Measurements from ENCODE around the gene TMSB10. TPM values are rescaled to one million over a fixed set of nuclear protein-coding genes. Genes with fewer than 3 reads are reported as not detected.

Gene TMSB10
- polyA plus RNA-seq, 1 donor (not counting 4 experiments of a cell fraction or from before 2014, with no cell fraction given): 3,595 TPM

GRCh38 chr2:84894758-84895520, 10.5 kb upstream of the TMSB10 start:
- no peak overlapping the region for H3K4me3 ChIP-seq (ENCODE audit: control insufficient read depth in 2 of 3, extremely low read depth in 1 of 3, insufficient read depth in 2 of 3, low read depth in 1 of 3, low read length in 3 of 3)
- H3K4me1 ChIP-seq (ENCODE audit: control insufficient read depth, extremely low read depth, insufficient read depth, low read length): peaks cover 23% of the 10 kb centered on the region
- no peaks in the 10 kb centered on the region for H3K79me2 ChIP-seq (ENCODE audit: control insufficient read depth, insufficient read depth, low read length)
- H3K4me2 ChIP-seq (ENCODE audit: control insufficient read depth, extremely low read depth, insufficient read depth, low read depth, low read length): no peak overlapping the region
- no peaks in the 10 kb centered on the region for H3K27me3 ChIP-seq (ENCODE audit: control insufficient read depth, extremely low read depth, insufficient read depth, low read length)
- H3K9me1 ChIP-seq (ENCODE audit: control insufficient read depth, extremely low read depth, insufficient read depth, low read length): no peaks in the 10 kb centered on the region
- no peak for DNase-seq (ENCODE audit: low read depth, low spot score)
- H3K9me3 ChIP-seq (ENCODE audit: control insufficient read depth, low read depth, low read length): no peaks in the 10 kb centered on the region
- H2AFZ ChIP-seq (ENCODE audit: control insufficient read depth, low read length): no peak overlapping the region
- no peaks in the 10 kb centered on the region for H3K36me3 ChIP-seq (ENCODE audit: control insufficient read depth in 2 of 2, extremely low read depth in 1 of 2, insufficient read depth in 2 of 2, low read length in 2 of 2)
- no peak overlapping the region for H3K9ac ChIP-seq (ENCODE audit: control insufficient read depth, extremely low read depth, insufficient read depth, low read length)
- dilution Hi-C loops (cut with MboI; ENCODE audit: extremely low pct_ligation_motif_present, low sequenced_read_pairs): no loop called here
- peak; percentile 41 for FAIRE-seq
- no peak overlapping the region for H3K27ac ChIP-seq (ENCODE audit: control insufficient read depth, insufficient read depth, low read length)
- H4K20me1 ChIP-seq (ENCODE audit: control insufficient read depth, extremely low read depth, insufficient read depth, low read length): no peaks in the 10 kb centered on the region
- TF ChIP-seq, protein P1, sequence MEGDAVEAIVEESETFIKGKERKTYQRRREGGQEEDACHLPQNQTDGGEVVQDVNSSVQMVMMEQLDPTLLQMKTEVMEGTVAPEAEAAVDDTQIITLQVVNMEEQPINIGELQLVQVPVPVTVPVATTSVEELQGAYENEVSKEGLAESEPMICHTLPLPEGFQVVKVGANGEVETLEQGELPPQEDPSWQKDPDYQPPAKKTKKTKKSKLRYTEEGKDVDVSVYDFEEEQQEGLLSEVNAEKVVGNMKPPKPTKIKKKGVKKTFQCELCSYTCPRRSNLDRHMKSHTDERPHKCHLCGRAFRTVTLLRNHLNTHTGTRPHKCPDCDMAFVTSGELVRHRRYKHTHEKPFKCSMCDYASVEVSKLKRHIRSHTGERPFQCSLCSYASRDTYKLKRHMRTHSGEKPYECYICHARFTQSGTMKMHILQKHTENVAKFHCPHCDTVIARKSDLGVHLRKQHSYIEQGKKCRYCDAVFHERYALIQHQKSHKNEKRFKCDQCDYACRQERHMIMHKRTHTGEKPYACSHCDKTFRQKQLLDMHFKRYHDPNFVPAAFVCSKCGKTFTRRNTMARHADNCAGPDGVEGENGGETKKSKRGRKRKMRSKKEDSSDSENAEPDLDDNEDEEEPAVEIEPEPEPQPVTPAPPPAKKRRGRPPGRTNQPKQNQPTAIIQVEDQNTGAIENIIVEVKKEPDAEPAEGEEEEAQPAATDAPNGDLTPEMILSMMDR (optimal IDR thresholded peaks at IDR 0.05 in 1 of 3, IDR thresholded peaks at IDR 0.05 in 1 of 3, conservative IDR thresholded peaks at IDR 0.05 in 1 of 3; ENCODE audit: extremely low read depth in 1 of 3, insufficient read depth in 2 of 3, low read length in 3 of 3): no peak
- no peak for TF ChIP-seq EZH2 (IDR thresholded peaks at IDR 0.05; ENCODE audit: low read length)

DNA sequence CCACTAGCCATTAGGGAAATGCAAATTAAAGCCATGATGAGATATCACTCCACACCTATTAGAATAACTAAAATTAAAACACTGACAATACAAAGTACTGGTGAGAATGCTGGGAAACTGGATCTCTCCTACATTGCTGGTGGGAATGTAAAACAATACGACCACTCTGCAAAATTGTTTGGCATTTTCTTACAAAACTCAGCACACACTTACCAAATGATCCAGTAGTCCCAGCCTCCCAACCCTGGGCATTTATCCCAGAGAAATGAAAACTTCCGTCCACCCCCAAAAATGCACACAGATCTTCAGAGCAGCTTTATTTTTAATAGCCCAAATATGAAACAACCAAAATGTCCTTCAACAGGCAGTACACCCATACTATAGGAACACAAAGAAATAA, 8.9 kb upstream of the TMSB10 start:
- H3K36me3 ChIP-seq (ENCODE audit: control insufficient read depth in 2 of 2, extremely low read depth in 1 of 2, insufficient read depth in 2 of 2, low read length in 2 of 2): no peaks in the 10 kb centered on the region
- no peaks in the 10 kb centered on the region for H3K9me1 ChIP-seq (ENCODE audit: control insufficient read depth, extremely low read depth, insufficient read depth, low read length)
- H3K79me2 ChIP-seq (ENCODE audit: control insufficient read depth, insufficient read depth, low read length): no peaks in the 10 kb centered on the region
- no peak overlapping the region for H3K9ac ChIP-seq (ENCODE audit: control insufficient read depth, extremely low read depth, insufficient read depth, low read length)
- H4K20me1 ChIP-seq (ENCODE audit: control insufficient read depth, extremely low read depth, insufficient read depth, low read length): no peaks in the 10 kb centered on the region
- TF ChIP-seq, protein P1 (optimal IDR thresholded peaks at IDR 0.05 in 1 of 3, IDR thresholded peaks at IDR 0.05 in 1 of 3, conservative IDR thresholded peaks at IDR 0.05 in 1 of 3; ENCODE audit: extremely low read depth in 1 of 3, insufficient read depth in 2 of 3, low read length in 3 of 3): no peak
- no peak for TF ChIP-seq EZH2 (IDR thresholded peaks at IDR 0.05; ENCODE audit: low read length)
- no peaks in the 10 kb centered on the region for H3K9me3 ChIP-seq (ENCODE audit: control insufficient read depth, low read depth, low read length)
- peaks cover 23% of the 10 kb centered on the region for H3K4me1 ChIP-seq (ENCODE audit: control insufficient read depth, extremely low read depth, insufficient read depth, low read length)
- H3K27ac ChIP-seq (ENCODE audit: control insufficient read depth, insufficient read depth, low read length): no peak overlapping the region
- no peak overlapping the region for H2AFZ ChIP-seq (ENCODE audit: control insufficient read depth, low read length)
- no peak overlapping the region for H3K4me2 ChIP-seq (ENCODE audit: control insufficient read depth, extremely low read depth, insufficient read depth, low read depth, low read length)
- no peak for FAIRE-seq
- no peaks in the 10 kb centered on the region for H3K27me3 ChIP-seq (ENCODE audit: control insufficient read depth, extremely low read depth, insufficient read depth, low read length)
- no peak for DNase-seq (ENCODE audit: low read depth, low spot score)
- dilution Hi-C loops (cut with MboI; ENCODE audit: extremely low pct_ligation_motif_present, low sequenced_read_pairs): no loop called here
- no peak overlapping the region for H3K4me3 ChIP-seq (ENCODE audit: control insufficient read depth in 2 of 3, extremely low read depth in 1 of 3, insufficient read depth in 2 of 3, low read depth in 1 of 3, low read length in 3 of 3)

Measured in keratinocyte (primary cell).